ENCODE results near the gene UGT1A9.

GRCh38 chr2:233689501-233689900 lies 17.8 kb downstream of the UGT1A9 start:
- TF ChIP-seq CTCF (IDR thresholded peaks at IDR 0.05) = no peak
- no peak for TF ChIP-seq POLR2AphosphoS5 (IDR thresholded peaks at IDR 0.05)
- no peak for TF ChIP-seq POLR2A (IDR thresholded peaks at IDR 0.05)
- TF ChIP-seq EP300 (IDR thresholded peaks at IDR 0.05) = no peak
